Activated naive CD8-positive, alpha-beta T cell treated with anti-CD3 and anti-CD28 coated beads, Interleukin-2, amount 10 ng/mL, durations not matched to agents 7 days and 5 days (primary cell): ENCODE results near the gene ANO4. TPM values are rescaled to one million over a fixed set of nuclear protein-coding genes. Genes with fewer than 3 reads are reported as not detected.
"Not testable (repeated sequence)": the region's sequence is repeated elsewhere in the genome, so short reads cannot be mapped to it uniquely, and the experiment has no call there.

Experiments
- ATAC-seq: fragments of 150-1000 bp; cut with Tn5 transposase; one replicate; pipeline ENCODE4 v1.10.0; 2021; ENCODE audit warnings: low read depth, moderate library complexity
- POLR2A ChIA-PET: fragments of 350-600 bp; sonication (Branson Sonifier 250); formaldehyde crosslinking; loops from one replicate; lab custom pipeline; 2021; ENCODE audit warnings: antibody characterized with exemption; lab: Charles Lee
- DNase-seq: peaks from one replicate; pipeline ENCODE4 v3.0.0; 2021
- H3K27ac Mint-ChIP-seq: one replicate; pipeline ENCODE4 v1.8.0; 2022; ENCODE audit warnings: mild to moderate bottlenecking, mixed read lengths
- H3K27me3 Mint-ChIP-seq: one replicate; pipeline ENCODE4 v1.8.0; 2022; ENCODE audit warnings: mild to moderate bottlenecking, moderate library complexity, mixed read lengths
- H3K36me3 Mint-ChIP-seq: one replicate; pipeline ENCODE4 v1.8.0; 2021; ENCODE audit warnings: mild to moderate bottlenecking, mixed read lengths
- H3K4me1 Mint-ChIP-seq: one replicate; pipeline ENCODE4 v1.8.0; 2021; ENCODE audit warnings: mixed read lengths
- H3K4me3 Mint-ChIP-seq: one replicate; pipeline ENCODE4 v1.8.0; 2022; ENCODE audit warnings: mild to moderate bottlenecking, moderate library complexity, mixed read lengths
- H3K9me3 Mint-ChIP-seq: one replicate; pipeline ENCODE4 v1.8.0; 2021; ENCODE audit warnings: mixed read lengths
- total RNA-seq, 2 experiments: library from RNA; stranded (reverse); gene quantifications; one replicate each; pipeline ENCODE4 v1.2.3, GENCODE V29; 2021

Gene ANO4
- total RNA-seq, 2 experiments from 2014 or later: not detected

- H3K36me3 Mint-ChIP-seq: no peaks in the 10 kb centered on the region
- H3K4me3 Mint-ChIP-seq: no peak overlapping the region
- no peak for ATAC-seq
These were observed 188.1 kb downstream of the ANO4 start for GRCh38 chr12:100982511-100983183.

GRCh38 chr12:100984796-100985195 lies 190.2 kb downstream of the ANO4 start:
- DNase-seq (no peak), ATAC-seq (no peak)
- peaks cover 2% of the 10 kb centered on the region for H3K9me3 Mint-ChIP-seq
- H3K36me3 Mint-ChIP-seq: no peaks in the 10 kb centered on the region
- no peaks in the 10 kb centered on the region for H3K4me1 Mint-ChIP-seq
- POLR2A ChIA-PET: no interaction called here
- no peak overlapping the region for H3K27ac Mint-ChIP-seq
- no peak overlapping the region for H3K4me3 Mint-ChIP-seq
- no peaks in the 10 kb centered on the region for H3K27me3 Mint-ChIP-seq

More at GRCh38 chr12:100982511-100983183, 188.1 kb downstream of the ANO4 start:
- DNase-seq: no peak
- H3K4me1 Mint-ChIP-seq: no peaks in the 10 kb centered on the region
- no peak overlapping the region for H3K27ac Mint-ChIP-seq
- POLR2A ChIA-PET: no interaction called here
- H3K27me3 Mint-ChIP-seq: no peaks in the 10 kb centered on the region
- peaks cover 2% of the 10 kb centered on the region for H3K9me3 Mint-ChIP-seq

GRCh38 chr12:100986595-100987547 lies 192.3 kb downstream of the ANO4 start:
- Mint-ChIP-seq H3K27ac (no peak overlapping the region), H3K36me3 (no peaks in the 10 kb centered on the region), H3K4me1 (no peaks in the 10 kb centered on the region), H3K27me3 (no peaks in the 10 kb centered on the region), H3K9me3 (no peaks in the 10 kb centered on the region), H3K4me3 (no peak overlapping the region)
- POLR2A ChIA-PET: no interaction called here
- DNase-seq (no peak), ATAC-seq (no peak)

GRCh38 chr12:100987552-100988521 lies 193.3 kb downstream of the ANO4 start:
- no peak for ATAC-seq
- Mint-ChIP-seq H3K9me3 (no peaks in the 10 kb centered on the region), H3K4me1 (no peaks in the 10 kb centered on the region), H3K4me3 (no peak overlapping the region), H3K27ac (no peak overlapping the region), H3K27me3 (no peaks in the 10 kb centered on the region), H3K36me3 (no peaks in the 10 kb centered on the region)
- DNase-seq: no peak
- POLR2A ChIA-PET: no interaction called here

GRCh38 chr12:100989509-100989908 lies 194.9 kb downstream of the ANO4 start:
- H3K9me3 Mint-ChIP-seq, H3K4me3 Mint-ChIP-seq, H3K27ac Mint-ChIP-seq, H3K27me3 Mint-ChIP-seq, DNase-seq, ATAC-seq, H3K4me1 Mint-ChIP-seq, POLR2A ChIA-PET, H3K36me3 Mint-ChIP-seq: not testable (repeated sequence)

GRCh38 chr12:100991102-100991501 lies 196.5 kb downstream of the ANO4 start:
- Mint-ChIP-seq H3K27ac (no peak overlapping the region), H3K4me3 (no peak overlapping the region), H3K27me3 (no peaks in the 10 kb centered on the region), H3K9me3 (no peaks in the 10 kb centered on the region), H3K4me1 (no peaks in the 10 kb centered on the region), H3K36me3 (no peaks in the 10 kb centered on the region)
- ATAC-seq (no peak), DNase-seq (no peak)
- POLR2A ChIA-PET: no interaction called here

- no peaks in the 10 kb centered on the region for H3K36me3 Mint-ChIP-seq
- POLR2A ChIA-PET: no interaction called here
- H3K27me3 Mint-ChIP-seq: no peaks in the 10 kb centered on the region
- no peaks in the 10 kb centered on the region for H3K9me3 Mint-ChIP-seq
- H3K4me1 Mint-ChIP-seq: no peaks in the 10 kb centered on the region
- DNase-seq (no peak), ATAC-seq (no peak)
- no peak overlapping the region for H3K27ac Mint-ChIP-seq
- H3K4me3 Mint-ChIP-seq: no peak overlapping the region
These were observed 197.6 kb downstream of the ANO4 start for GRCh38 chr12:100992194-100992593.

- ATAC-seq: no peak
- no peak overlapping the region for H3K4me3 Mint-ChIP-seq
- no peak overlapping the region for H3K27ac Mint-ChIP-seq
These were observed 199.4 kb downstream of the ANO4 start for GRCh38 chr12:100993916-100994450.

GRCh38 chr12:100995201-100995600 lies 200.6 kb downstream of the ANO4 start:
- POLR2A ChIA-PET: no interaction called here
- no peak overlapping the region for H3K4me3 Mint-ChIP-seq
- no peaks in the 10 kb centered on the region for H3K27me3 Mint-ChIP-seq
- no peak overlapping the region for H3K27ac Mint-ChIP-seq
- no peaks in the 10 kb centered on the region for H3K36me3 Mint-ChIP-seq
- DNase-seq (no peak), ATAC-seq (no peak)
- no peaks in the 10 kb centered on the region for H3K4me1 Mint-ChIP-seq
- H3K9me3 Mint-ChIP-seq: no peaks in the 10 kb centered on the region

More at GRCh38 chr12:100993916-100994450, 199.4 kb downstream of the ANO4 start:
- no peaks in the 10 kb centered on the region for H3K27me3 Mint-ChIP-seq
- no peaks in the 10 kb centered on the region for H3K36me3 Mint-ChIP-seq
- POLR2A ChIA-PET: no interaction called here
- DNase-seq: no peak
- no peaks in the 10 kb centered on the region for H3K4me1 Mint-ChIP-seq
- H3K9me3 Mint-ChIP-seq: no peaks in the 10 kb centered on the region

GRCh38 chr12:100995771-100996170 lies 201.2 kb downstream of the ANO4 start:
- no peak for ATAC-seq
- no peak overlapping the region for H3K27ac Mint-ChIP-seq
- POLR2A ChIA-PET: no interaction called here
- H3K9me3 Mint-ChIP-seq: no peaks in the 10 kb centered on the region
- no peaks in the 10 kb centered on the region for H3K4me1 Mint-ChIP-seq
- no peak overlapping the region for H3K4me3 Mint-ChIP-seq
- no peaks in the 10 kb centered on the region for H3K27me3 Mint-ChIP-seq
- H3K36me3 Mint-ChIP-seq: no peaks in the 10 kb centered on the region
- no peak for DNase-seq

GRCh38 chr12:101001669-101002068 lies 207.1 kb downstream of the ANO4 start:
- no peak for DNase-seq
- H3K27ac Mint-ChIP-seq: no peak overlapping the region
- no peak overlapping the region for H3K4me3 Mint-ChIP-seq
- H3K9me3 Mint-ChIP-seq: no peaks in the 10 kb centered on the region
- H3K27me3 Mint-ChIP-seq: no peaks in the 10 kb centered on the region
- no peaks in the 10 kb centered on the region for H3K4me1 Mint-ChIP-seq
- no peak for ATAC-seq
- POLR2A ChIA-PET: no interaction called here
- H3K36me3 Mint-ChIP-seq: no peaks in the 10 kb centered on the region

GRCh38 chr12:101002696-101003419 lies 208.3 kb downstream of the ANO4 start:
- Mint-ChIP-seq H3K9me3 (no peaks in the 10 kb centered on the region), H3K27me3 (no peaks in the 10 kb centered on the region), H3K4me3 (no peak overlapping the region), H3K36me3 (no peaks in the 10 kb centered on the region), H3K4me1 (no peaks in the 10 kb centered on the region), H3K27ac (no peak overlapping the region)
- POLR2A ChIA-PET: no interaction called here
- no peak for DNase-seq
- ATAC-seq: no peak
